HG03460 (cell line): Measurements from ENCODE around the gene HEPN1.

Experiments
- ATAC-seq: cut with Tn5 transposase; IDR thresholded peaks from one replicate; pipeline ENCODE4 v1.9.1; 2021; ENCODE audit not compliant: unreplicated experiment

Gene HEPN1

GRCh38 chr11:124899383-124900145 is 19.5 kb upstream of the HEPN1 start:
- ATAC-seq: no peak

GRCh38 chr11:124900464-124900863 is 18.6 kb upstream of the HEPN1 start:
- ATAC-seq: no peak

- ATAC-seq: no peak
These were observed 16.4 kb upstream of the HEPN1 start for GRCh38 chr11:124902616-124903015.

GRCh38 chr11:124915541-124916369 is 3.3 kb upstream of the HEPN1 start:
- no peak for ATAC-seq

- no peak for ATAC-seq
These were observed 2.7 kb upstream of the HEPN1 start for GRCh38 chr11:124916370-124916710.

- no peak for ATAC-seq
These were observed 1.9 kb upstream of the HEPN1 start for GRCh38 chr11:124917115-124917637.

GRCh38 chr11:124919898-124920297 is 848 bp downstream of the HEPN1 start:
- ATAC-seq: no peak

- no peak for ATAC-seq
These were observed 1.3 kb downstream of the HEPN1 start for GRCh38 chr11:124920356-124920755.

GRCh38 chr11:124920870-124921609 is 2.0 kb downstream of the HEPN1 start:
- ATAC-seq: peak; percentile 64

- ATAC-seq: no peak
These were observed 3.8 kb downstream of the HEPN1 start for GRCh38 chr11:124922831-124923230.

GRCh38 chr11:124923296-124923695 is 4.2 kb downstream of the HEPN1 start:
- no peak for ATAC-seq

GRCh38 chr11:124928942-124929665 is 10.1 kb downstream of the HEPN1 start:
- no peak for ATAC-seq

GRCh38 chr11:124930799-124931198 is 11.7 kb downstream of the HEPN1 start:
- ATAC-seq: no peak

- no peak for ATAC-seq
These were observed 16.0 kb downstream of the HEPN1 start for GRCh38 chr11:124934862-124935547.

- ATAC-seq: no peak
These were observed 16.8 kb downstream of the HEPN1 start, which contains the start of gene HEPACAM for GRCh38 chr11:124935548-124936514. Gene HEPACAM, minus strand, starts transcription at chr11:124936047. Its CDS starts 41 bp downstream, at chr11:124936006.

- ATAC-seq: no peak
These were observed 18.4 kb downstream of the HEPN1 start for GRCh38 chr11:124937336-124937935.

GRCh38 chr11:124938206-124938765 is 19.2 kb downstream of the HEPN1 start:
- no peak for ATAC-seq

- no peak for ATAC-seq
These were observed 19.9 kb downstream of the HEPN1 start for GRCh38 chr11:124938970-124939369.
